Activated CD8-positive, alpha-beta memory T cell treated with anti-CD3 and anti-CD28 coated beads, Interleukin-2, amount 50 U/mL, for 1 hour (primary cell): ENCODE data around the gene MYO1E.
"Not testable (repeated sequence)": the region's sequence is repeated elsewhere in the genome, so short reads cannot be mapped to it uniquely, and the experiment has no call there.

ENCODE experiments used
- DNase-seq: peaks from one replicate; pipeline ENCODE4 v3.0.0-alpha.2; 2020; ENCODE audit errors: extremely low read depth

Gene MYO1E

DNA sequence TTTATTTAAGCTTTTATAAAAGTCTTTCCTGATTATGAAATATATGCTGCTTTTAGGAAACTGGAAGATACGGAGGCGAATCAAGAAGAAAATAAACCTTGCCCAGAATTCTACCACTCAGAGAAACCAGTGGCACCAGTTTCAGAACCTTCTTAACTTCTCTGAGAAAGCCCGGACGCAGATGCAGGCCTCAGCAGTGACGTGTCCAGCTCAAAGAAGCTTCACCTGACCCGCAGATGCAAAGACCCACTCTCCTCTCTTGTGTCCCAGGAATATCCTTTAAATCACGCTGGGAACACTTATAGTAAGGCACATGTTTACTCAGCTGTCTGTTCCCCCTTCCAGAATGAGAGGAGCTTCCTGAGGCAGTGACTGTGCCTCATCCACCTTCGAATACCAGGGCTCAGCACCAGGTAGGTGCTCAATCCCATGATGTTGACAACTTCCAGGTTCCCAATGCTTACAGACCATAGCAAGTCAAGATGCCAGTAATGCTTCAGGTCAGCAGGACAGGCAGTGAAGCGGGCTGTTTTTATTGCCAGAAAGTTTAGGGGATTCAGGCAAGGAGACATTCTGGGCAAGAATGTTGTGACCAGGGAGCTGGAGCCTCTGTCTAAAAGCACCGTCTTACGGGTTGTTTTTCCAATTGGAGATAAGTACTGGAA lies 205.9 kb downstream of the MYO1E start:
- DNase-seq: no peak

DNA sequence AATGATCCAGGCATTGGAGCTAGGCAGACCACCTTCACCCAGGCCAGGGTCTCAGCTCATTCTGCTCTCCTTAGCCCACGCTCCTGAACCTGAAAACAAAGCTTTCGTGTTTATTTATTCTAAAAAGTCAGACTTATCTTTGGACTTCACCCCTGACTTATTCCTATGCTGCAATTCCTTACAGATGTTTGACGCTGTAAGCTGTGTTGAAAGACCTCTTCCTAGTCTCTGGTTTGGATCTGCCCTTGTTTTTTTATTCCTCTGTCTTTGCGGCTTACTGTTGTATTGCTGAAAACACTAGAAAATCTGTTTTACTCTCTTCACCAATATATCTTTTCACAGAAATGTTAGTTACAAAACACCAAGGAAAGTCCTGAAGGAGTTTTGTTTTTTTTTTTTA lies 206.5 kb downstream of the MYO1E start:
- no peak for DNase-seq

DNA sequence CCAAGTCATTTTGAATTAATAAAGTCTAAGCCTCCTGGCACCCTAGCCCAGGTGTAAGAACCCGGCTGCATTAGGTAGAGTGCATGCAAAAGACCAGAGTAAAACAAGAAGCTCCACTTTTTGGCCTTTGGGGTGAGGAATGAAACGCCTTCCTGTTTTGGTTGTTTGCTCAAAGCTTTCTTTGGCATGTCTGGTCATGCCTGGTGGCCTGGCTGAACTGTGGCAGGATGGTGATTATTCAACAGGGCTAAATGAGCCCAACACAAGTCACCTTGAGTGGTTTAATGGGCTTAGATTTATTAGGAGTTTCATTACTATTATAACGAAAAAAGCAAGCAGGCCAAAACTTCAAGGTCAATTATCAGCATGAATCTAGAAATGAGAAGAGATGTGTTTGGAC lies 206.9 kb downstream of the MYO1E start:
- no peak for DNase-seq

DNA sequence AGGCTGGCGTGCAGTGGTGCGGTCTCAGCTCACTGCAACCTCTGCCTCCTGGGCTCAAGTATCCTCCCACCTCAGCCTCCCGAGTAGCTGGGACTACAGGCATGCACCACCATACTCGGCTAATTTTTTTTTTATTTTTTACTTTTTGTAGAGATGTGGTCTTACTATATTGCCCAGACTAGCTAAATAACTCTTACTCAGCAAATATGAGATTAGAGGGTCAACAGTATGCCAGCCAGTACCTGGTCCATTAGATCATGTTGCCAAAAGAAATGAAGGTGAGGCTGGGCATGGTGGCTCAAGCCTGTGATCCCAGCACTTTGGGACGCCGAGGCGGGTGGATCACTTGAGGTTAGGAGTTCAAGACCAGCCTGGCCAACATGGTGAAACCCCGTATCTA lies 210.6 kb downstream of the MYO1E start:
- not testable (repeated sequence) for DNase-seq

DNA sequence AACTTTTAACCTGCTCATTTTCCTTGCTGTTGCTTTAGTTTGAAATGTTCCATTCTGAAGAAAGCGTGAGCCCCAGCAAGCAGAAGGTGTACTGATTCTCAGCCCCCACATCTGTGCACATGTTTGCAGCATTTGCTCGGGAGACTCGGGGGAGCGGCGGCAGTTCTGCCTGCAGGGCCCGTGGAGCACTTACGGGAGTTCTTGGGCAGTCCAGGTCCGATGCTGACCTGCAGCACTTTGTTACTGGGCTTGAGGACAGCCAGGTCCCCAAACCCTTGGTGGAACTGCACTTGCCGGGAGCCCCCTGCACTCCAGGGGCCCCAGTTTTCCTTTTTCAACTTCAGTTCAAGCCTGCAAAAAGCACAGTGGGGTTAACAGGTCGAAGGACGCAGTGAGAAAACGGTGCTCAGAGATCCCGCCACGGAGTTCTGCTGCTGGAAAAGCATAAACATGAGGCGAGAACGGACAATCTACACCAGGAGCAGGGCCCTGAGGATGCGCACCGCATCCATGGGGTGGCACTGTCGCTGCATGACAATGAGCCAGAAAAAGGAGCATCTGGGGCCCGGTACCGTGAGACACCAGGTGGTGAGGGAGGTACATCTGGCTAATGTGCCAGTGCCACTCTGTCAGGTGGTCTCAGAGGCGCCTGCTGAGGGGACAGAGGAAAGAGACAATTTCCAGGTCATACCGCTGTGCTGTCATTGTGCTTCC lies 211.6 kb downstream of the MYO1E start:
- no peak for DNase-seq

GRCh38 chr15:59159210-59159609 lies 213.5 kb downstream of the MYO1E start:
- no peak for DNase-seq

DNA sequence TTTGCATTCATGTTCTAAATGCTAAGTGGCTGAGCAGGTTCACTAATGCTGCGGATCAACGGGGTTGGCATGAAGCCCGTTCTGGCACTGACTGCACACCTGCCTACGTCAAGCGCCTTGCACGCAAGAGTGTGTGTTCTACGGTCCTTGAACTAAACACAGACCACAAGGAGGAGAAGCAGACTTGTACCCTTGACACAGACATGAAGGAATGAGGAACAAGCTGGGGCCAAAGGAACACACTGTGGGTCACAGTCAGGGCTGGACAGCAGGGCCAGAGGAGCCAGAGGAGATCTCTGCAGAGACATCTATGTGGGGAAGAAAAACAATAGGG lies 214.0 kb downstream of the MYO1E start:
- DNase-seq: no peak

GRCh38 chr15:59157840-59158700 lies 214.6 kb downstream of the MYO1E start:
- DNase-seq: no peak

DNA sequence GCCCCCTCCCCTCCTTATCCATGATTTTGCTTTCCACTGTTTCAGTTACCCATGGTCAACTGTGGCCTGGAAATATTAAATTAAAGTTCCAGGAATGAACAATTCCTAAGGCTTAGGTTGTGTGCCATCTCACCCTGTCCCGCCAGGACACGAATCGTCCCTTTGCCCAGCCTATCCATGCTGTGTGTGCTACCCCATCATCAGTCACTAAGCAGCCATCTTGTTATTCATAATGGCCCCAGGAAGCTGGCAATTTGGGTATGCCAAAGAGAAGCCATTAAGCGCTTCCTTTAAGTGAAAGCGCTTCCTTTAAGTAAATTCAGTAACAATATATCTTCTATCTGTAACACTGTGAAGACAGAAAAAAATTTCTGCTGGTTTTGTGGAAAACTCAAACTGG lies 215.3 kb downstream of the MYO1E start:
- DNase-seq: no peak

- DNase-seq: no peak
Observed at GRCh38 chr15:59155431-59155830, 217.2 kb downstream of the MYO1E start.

- DNase-seq: no peak
Observed at GRCh38 chr15:59154243-59154642, 218.4 kb downstream of the MYO1E start.

DNA sequence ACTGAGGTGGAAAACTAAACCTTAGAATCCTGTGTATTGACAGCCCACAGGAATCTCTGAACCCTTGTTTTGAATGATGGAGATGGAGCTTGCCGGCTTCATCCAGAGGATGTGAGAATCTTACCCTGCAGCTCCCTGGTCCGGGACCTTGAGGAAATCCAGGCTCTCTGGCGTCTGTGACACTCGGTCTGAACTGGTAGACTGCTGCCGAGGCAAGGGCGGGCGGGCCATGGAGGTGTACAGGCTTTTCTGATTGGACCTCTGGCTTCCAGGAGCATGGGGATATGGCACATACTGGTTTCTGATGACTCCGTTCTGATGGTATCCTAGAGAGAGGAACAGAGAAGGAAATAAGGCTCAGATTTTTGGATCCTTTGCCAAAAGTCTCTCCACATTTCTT lies 219.2 kb downstream of the MYO1E start:
- no peak for DNase-seq

GRCh38 chr15:59152694-59153450 lies 219.8 kb downstream of the MYO1E start:
- DNase-seq: no peak

DNA sequence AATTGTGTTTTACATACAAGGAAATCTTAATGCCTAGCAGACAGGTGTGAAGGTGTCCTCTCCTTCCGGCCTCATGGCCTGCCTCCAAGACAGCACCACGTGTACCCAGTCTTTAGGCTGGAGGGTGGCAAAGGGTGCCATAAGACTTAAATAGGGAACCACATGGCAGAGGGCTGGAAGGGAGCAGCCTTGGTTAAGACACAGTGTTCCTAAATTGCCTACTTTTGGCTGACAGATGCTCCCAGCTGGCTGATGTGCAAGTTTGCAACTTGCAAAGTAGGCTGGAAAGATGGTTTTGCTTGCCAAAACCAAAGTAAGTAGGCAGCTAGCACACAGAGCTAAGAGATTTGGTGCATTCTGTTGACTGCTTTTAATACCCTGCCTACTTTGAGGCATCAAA lies 222.5 kb downstream of the MYO1E start:
- DNase-seq: no peak

DNA sequence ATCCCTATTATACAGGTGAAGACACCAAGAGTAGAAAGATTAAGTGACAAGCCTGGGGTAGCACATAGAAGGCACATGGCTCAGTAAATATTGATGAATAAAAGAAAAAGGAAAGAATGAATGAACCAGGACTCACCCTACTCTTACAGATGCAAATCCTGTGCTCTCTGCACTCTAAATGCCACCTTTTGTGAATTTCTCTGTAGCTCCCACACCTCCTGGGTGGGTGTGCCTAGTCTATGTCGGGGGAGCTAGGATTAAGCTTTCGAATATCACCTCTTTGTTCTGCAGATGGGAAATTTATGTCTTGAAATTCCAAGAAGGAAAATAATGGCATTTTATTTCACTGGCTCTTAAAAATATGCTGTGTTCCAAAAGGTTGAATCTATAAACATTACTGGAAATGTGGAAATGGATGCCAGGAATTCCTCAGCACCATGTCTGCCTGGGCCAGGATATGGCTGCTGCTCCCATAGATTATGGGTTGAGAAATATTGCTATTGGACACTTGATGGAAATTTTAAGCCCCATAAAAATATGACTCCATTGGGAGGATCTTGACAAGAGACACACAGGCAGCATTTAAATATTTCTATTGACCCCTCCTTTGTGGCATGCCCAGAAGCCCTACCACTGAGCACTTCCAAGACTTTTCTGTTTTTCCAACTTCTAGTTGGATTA lies 224.4 kb downstream of the MYO1E start:
- DNase-seq: no peak

- no peak for DNase-seq
Observed at GRCh38 chr15:59147666-59148065, 225.0 kb downstream of the MYO1E start.

DNA sequence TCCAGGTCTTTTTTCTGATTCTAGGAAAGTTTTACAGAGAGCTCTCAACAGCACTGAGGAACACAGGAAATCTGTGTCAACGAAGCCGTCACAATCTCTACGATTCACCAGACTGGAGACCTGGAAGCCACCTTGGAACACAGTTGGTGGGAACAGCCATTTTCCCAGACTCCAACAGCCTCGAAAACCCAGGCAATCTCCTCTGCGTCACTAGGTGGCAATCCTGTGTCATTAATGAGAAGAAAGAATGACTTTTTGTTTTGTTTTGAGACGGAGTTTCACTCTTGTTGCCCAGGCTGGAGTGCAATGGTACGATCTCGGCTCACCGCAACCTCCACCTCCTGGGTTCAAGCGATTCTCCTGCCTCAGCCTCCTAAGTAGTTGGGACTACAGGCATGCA lies 228.1 kb downstream of the MYO1E start:
- not testable (repeated sequence) for DNase-seq

DNA sequence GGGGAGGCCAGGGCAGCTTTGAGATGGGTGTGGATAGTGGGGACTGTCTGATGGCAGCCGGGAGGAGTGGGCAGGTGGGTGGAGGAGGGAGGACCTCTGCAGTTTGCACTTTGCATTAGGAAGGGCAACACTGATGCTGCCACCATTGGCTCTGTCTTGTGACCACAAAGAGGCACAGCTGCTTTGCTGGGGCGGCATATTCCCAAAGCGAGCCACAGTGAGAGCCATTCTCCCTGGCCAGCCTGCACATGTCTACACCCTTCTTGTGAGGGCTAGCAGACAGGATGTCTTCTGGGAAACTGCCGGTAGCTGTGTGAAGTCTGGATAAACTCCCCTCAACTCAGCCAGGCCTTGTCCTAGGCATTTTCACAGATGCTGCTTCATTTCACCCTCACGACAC lies 229.4 kb downstream of the MYO1E start:
- no peak for DNase-seq

DNA sequence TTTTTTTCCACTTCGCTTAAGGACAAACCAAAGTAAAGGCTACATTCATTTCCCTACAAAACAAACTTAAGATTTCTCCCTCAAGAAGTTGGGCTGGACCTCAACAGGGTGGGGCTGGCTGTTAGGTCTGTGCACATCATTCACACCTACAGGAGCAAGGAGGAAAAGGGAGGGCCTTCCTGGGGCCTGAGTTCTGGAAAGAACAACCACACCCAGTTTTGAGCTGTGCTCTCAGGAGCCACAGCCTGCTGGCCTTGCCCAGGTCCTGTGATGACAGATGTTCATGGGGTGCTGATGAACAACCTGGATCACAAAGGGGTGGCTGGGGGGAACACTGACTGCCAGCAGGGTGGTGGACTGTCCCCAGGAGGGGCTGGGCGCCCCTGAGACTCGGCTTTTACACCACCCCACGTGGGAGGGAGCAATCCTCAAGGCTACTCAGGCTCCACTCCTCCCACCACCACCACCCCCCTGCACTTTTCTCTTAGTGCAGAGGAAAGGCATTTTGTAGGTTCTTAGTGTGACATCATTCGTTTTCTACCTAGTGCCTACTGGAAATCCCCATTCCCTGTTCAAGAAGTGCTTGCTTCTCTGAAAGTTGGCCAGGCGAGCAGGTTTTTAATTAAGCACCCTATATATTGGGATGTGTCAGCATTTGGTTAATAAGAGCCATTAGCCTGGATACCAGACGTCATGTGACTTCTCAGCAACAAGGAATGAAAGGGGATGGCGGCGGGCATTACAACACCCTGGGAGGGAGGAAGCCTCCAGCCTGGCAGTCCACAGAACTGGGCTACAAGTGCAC lies 232.0 kb downstream of the MYO1E start:
- no peak for DNase-seq

DNA sequence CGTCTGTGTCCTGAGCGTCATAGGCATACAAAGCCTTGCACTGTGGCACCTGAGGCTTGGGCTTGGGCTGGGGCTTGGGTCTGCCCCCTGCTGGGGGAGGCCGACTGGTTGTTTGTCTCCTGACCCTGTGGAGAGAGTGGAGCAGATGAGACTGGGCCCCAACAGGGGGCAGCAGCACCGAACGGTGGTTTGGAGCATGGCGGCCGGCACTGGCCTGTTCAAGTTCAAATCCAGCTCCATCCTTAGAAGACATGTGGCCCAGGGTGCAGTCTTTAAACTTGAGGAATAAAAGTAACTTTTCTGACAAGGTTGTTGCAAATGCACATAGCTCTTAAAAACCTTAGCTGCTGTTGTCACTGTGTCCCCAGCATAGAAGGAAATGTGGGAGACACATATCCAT lies 234.4 kb downstream of the MYO1E start:
- no peak for DNase-seq

GRCh38 chr15:59137566-59137965 lies 235.1 kb downstream of the MYO1E start:
- DNase-seq: no peak
